Esophagus squamous epithelium (tissue), 5 donors: ENCODE measurements around the gene ADAMTS14. TPM values are rescaled to one million over a fixed set of nuclear protein-coding genes. Genes with fewer than 3 reads are reported as not detected.
A peak's percentile ranks its signal among the peaks of the same experiment; 100 is the strongest.

Experiments
- DNase-seq: peaks from one replicate; lab custom pipeline; 2025; lab: John Stamatoyannopoulos, UW
- H3K27ac ChIP-seq, 4 donors: fragments of 200-600 bp; sonication (generic); one replicate each; pipeline ENCODE4 v1.5.1; 2016 to 2019; ENCODE audit warnings: mild to moderate bottlenecking in 1 of 4
- H3K27me3 ChIP-seq, 4 donors: fragments of 200-600 bp; sonication (generic); 1 replicate in 3 of 4; 2 replicates in 1 of 4; pipeline versions ENCODE4 v1.5.1 to v1.6.0; 2017 to 2021; ENCODE audit warnings: antibody characterized with exemption in 1 of 4
- H3K36me3 ChIP-seq, 3 donors: fragments of 200-600 bp; sonication (generic); one replicate each; pipeline ENCODE4 v1.5.1; 2016 to 2019
- H3K4me1 ChIP-seq, 3 donors: fragments of 200-600 bp; sonication (generic); one replicate each; pipeline ENCODE4 v1.5.1; 2017 to 2019
- H3K4me3 ChIP-seq, 4 donors: fragments of 200-600 bp; sonication (generic); 1 replicate in 3 of 4; 2 replicates in 1 of 4; pipeline ENCODE4 v1.5.1; 2016 to 2019; ENCODE audit warnings: mild to moderate bottlenecking in 2 of 4, moderate library complexity in 1 of 4
- H3K9me3 ChIP-seq, 3 donors: fragments of 200-600 bp; sonication (generic); one replicate each; pipeline ENCODE4 v1.5.1; 2016 to 2019
- CTCF ChIP-seq, 6 experiments: fragments of 450-650 bp in 4 of 6; fragments of 200-600 bp in 2 of 6; sonication (generic) in 2 of 6; IDR thresholded peaks; one replicate each; pipeline ENCODE4 v1.5.1; 2016 to 2019; ENCODE audit warnings: antibody characterized with exemption in 6 of 6, mild to moderate bottlenecking in 4 of 6, moderate library complexity in 4 of 6
- POLR2A ChIP-seq, 4 donors: fragments of 450-650 bp; IDR thresholded peaks; one replicate each; pipeline ENCODE4 v1.6.1; 2017; ENCODE audit warnings: antibody characterized with exemption in 4 of 4, mild to moderate bottlenecking in 4 of 4, moderate library complexity in 3 of 4
- WGBS, 2 donors: methylation state at CpG; one replicate each; pipeline ENCODE4 v1.1.5; 2018; 5-methylcytosine and 5-hydroxymethylcytosine counted together
- intact Hi-C: fragments of 100-400 bp; cut with DNase I; formaldehyde crosslinking; loops from one replicate; pipeline ENCODE4 v1.15.0; 2022
- total RNA-seq, 4 donors: library from RNA; depleted of rRNA; stranded (reverse); fragments of >200 nt; gene quantifications; one replicate each; pipeline ENCODE4 v1.1.0, GENCODE V29; 2016
- donor health status: DM: yes; HTN: yes; CAD: no.

Gene ADAMTS14
- total RNA-seq, 4 donors from 2014 or later: 0.23 to 0.75 (median 0.38) TPM; not detected in 1

- Histone ChIP-seq H3K9me3 (no peaks in the 10 kb centered on the region), H3K36me3 (no peaks in the 10 kb centered on the region), H3K4me1 (peaks cover 11 to 30% (median 14%) of the 10 kb centered on the region in 3 donors), H3K27ac (no peak overlapping the region), H3K27me3 (peaks cover 0 to 48% (median 0%) of the 10 kb centered on the region in 4 donors), H3K4me3 (no peak overlapping the region)
- DNase-seq: no peak
- intact Hi-C loops: no loop called here
- TF ChIP-seq CTCF (IDR thresholded peaks at IDR 0.05) (no peak), POLR2A (IDR thresholded peaks at IDR 0.05) (no peak)
- 74 to 82% methylated on average over 8 to 10 of the region's 10 CpGs for WGBS, 2 donors
Measured at GRCh38 chr10:70668454-70668970, 3.8 kb upstream of the ADAMTS14 start.

GRCh38 chr10:70669015-70669414 is 3.3 kb upstream of the ADAMTS14 start:
- H3K27ac ChIP-seq: no peak overlapping the region
- no peak overlapping the region for H3K4me3 ChIP-seq
- TF ChIP-seq CTCF (IDR thresholded peaks at IDR 0.05) (no peak), POLR2A (IDR thresholded peaks at IDR 0.05) (no peak)
- no peak for DNase-seq
- H3K27me3 ChIP-seq: peaks cover 0 to 53% (median 0%) of the 10 kb centered on the region in 4 donors
- intact Hi-C loops: no loop called here
- no peaks in the 10 kb centered on the region for H3K9me3 ChIP-seq
- peaks cover 16 to 33% (median 19%) of the 10 kb centered on the region in 3 donors for H3K4me1 ChIP-seq
- H3K36me3 ChIP-seq: no peaks in the 10 kb centered on the region

- intact Hi-C loops: no loop called here
- H3K27ac ChIP-seq: no peak overlapping the region
- WGBS, 2 donors: 73 to 79% methylated on average over 7 of the region's 7 CpGs
Measured at GRCh38 chr10:70669732-70670317, 2.5 kb upstream of the ADAMTS14 start.

GRCh38 chr10:70671619-70672164 is 614 bp upstream of the ADAMTS14 start:
- Histone ChIP-seq H3K4me3 (peak overlapping the region in 3 of 4 donors; percentile 36 to 59 (median 47)), H3K27me3 (peaks cover 0 to 61% (median 0%) of the 10 kb centered on the region in 4 donors)
- intact Hi-C loops: no loop called here

More at GRCh38 chr10:70669732-70670317, 2.5 kb upstream of the ADAMTS14 start:
- no peaks in the 10 kb centered on the region for H3K9me3 ChIP-seq
- peaks cover 0 to 52% (median 0%) of the 10 kb centered on the region in 4 donors for H3K27me3 ChIP-seq
- DNase-seq: no peak
- no peaks in the 10 kb centered on the region for H3K36me3 ChIP-seq
- no peak overlapping the region for H3K4me3 ChIP-seq
- H3K4me1 ChIP-seq: peaks cover 23 to 33% (median 26%) of the 10 kb centered on the region in 3 donors
- TF ChIP-seq POLR2A (IDR thresholded peaks at IDR 0.05) (no peak), CTCF (IDR thresholded peaks at IDR 0.05) (no peak)

More at GRCh38 chr10:70671619-70672164, 614 bp upstream of the ADAMTS14 start:
- WGBS, 2 donors: 12 to 25% methylated on average over 5 of the region's 5 CpGs
- Histone ChIP-seq H3K27ac (no peak overlapping the region), H3K36me3 (no peaks in the 10 kb centered on the region), H3K9me3 (no peaks in the 10 kb centered on the region), H3K4me1 (peaks cover 28 to 40% (median 33%) of the 10 kb centered on the region in 3 donors)
- no peak for DNase-seq
- TF ChIP-seq POLR2A (IDR thresholded peaks at IDR 0.05) (no peak), CTCF (IDR thresholded peaks at IDR 0.05) (no peak)
